ENCODE measurements around the gene RBM20.

Gene RBM20

DNA sequence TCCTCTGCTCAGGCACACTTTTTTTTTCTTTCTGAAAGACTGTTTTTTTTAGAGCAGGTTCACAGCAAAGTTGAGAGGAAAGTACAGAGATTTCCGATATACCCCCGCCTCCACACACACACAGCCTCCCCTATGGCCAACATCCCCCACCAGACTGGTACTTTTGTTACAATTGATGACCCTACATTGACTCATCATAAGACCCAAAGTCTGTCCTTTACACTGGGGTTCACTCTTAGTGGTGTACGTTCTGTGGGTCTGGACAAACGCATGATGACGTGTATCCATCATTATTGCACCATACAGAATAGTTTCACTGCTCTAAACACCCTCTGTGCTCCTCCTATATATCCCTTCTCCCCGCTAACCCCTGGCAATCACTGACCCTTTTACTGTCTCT lies 107.7 kb downstream of the RBM20 start:
- TF ChIP-seq, protein P1, sequence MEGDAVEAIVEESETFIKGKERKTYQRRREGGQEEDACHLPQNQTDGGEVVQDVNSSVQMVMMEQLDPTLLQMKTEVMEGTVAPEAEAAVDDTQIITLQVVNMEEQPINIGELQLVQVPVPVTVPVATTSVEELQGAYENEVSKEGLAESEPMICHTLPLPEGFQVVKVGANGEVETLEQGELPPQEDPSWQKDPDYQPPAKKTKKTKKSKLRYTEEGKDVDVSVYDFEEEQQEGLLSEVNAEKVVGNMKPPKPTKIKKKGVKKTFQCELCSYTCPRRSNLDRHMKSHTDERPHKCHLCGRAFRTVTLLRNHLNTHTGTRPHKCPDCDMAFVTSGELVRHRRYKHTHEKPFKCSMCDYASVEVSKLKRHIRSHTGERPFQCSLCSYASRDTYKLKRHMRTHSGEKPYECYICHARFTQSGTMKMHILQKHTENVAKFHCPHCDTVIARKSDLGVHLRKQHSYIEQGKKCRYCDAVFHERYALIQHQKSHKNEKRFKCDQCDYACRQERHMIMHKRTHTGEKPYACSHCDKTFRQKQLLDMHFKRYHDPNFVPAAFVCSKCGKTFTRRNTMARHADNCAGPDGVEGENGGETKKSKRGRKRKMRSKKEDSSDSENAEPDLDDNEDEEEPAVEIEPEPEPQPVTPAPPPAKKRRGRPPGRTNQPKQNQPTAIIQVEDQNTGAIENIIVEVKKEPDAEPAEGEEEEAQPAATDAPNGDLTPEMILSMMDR (conservative IDR thresholded peaks at IDR 0.05; ENCODE audit: low read depth, low read length) = no peak
- H3K4me3 ChIP-seq (ENCODE audit: low read length) = no peak overlapping the region
- no peak for DNase-seq (ENCODE audit: low read depth)

DNA sequence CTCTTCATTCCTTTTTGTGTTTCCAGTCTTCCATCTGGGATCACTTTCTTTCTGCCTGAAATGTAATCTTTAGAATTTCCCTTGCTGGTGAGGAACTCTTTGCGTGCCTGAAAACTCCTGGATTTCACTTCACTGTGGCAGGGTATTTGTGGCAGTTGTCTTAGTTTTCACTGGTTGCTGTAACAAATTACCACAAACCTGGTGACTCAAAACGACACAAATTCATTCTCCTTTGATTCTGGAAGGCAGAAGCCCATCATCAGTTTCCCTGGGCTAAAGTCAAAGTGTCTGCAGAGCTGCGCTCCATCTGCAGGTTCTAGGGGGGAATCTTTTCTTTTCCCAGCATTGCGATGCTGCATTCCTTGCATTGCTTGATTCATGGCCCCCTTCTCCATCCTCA lies 109.3 kb downstream of the RBM20 start:
- no peak overlapping the region for H3K4me3 ChIP-seq (ENCODE audit: low read length)
- TF ChIP-seq, protein P1 (conservative IDR thresholded peaks at IDR 0.05; ENCODE audit: low read depth, low read length) = no peak
- no peak for DNase-seq (ENCODE audit: low read depth)

DNA sequence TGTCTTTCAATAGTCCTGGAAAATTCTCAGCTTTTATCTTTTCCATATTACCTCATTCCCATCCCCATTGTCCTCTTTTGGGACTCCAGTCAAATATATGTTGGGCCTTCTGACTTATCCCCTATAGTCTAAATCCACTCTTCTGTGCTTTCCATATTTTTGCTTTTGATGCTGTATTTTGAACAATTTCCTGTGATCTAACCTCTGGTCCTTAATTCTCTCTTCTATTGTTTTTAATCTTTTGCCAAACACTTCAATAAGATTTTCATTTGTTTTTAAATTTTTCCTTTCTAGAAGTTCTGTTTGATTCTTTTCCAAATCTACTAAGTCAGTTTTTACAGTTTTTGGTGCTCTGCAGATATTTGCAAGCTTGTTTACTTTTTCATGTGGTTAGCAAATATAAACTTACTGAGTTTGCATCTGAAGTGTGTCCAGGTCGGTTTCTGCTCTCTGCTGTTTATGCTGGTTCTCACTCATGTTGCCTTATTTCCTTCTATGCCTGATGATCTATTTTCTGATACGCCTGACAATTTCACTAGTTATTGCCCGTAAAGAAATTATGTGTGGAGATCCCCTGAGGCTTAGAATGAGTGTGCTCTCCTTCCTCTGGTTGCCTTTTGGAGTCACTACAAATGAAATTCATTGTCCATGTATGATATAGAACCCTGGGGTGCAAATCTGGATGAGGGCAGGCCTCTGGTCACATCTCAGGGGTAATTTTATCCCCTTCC lies 110.4 kb downstream of the RBM20 start:
- TF ChIP-seq, protein P1 (conservative IDR thresholded peaks at IDR 0.05; ENCODE audit: low read depth, low read length) = no peak

DNA sequence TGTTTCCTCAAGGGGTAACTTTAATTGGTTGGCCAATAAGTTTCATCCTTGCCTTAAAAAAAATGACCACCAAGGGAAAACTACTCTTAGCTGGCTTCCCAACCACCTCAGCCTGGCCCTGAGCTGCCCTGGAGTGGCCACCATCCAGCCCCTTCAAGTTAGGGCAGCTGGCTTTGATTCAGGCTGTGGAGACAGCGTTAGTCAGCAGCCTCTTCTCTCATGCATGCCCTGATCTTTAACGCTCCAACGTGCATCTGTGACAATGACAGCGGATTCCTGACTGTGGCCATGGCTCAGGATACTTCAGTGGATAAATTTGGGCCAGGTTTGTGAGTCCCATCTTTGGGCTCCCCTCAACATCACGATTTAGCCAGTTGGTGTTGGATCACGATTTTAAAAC lies 111.6 kb downstream of the RBM20 start:
- no peak for DNase-seq (ENCODE audit: low read depth)
- TF ChIP-seq, protein P1 (conservative IDR thresholded peaks at IDR 0.05; ENCODE audit: low read depth, low read length) = no peak

More for the DNA sequence above, 110.4 kb downstream of the RBM20 start:
- no peak for DNase-seq (ENCODE audit: low read depth)
- no peak overlapping the region for H3K4me3 ChIP-seq (ENCODE audit: low read length)

DNA sequence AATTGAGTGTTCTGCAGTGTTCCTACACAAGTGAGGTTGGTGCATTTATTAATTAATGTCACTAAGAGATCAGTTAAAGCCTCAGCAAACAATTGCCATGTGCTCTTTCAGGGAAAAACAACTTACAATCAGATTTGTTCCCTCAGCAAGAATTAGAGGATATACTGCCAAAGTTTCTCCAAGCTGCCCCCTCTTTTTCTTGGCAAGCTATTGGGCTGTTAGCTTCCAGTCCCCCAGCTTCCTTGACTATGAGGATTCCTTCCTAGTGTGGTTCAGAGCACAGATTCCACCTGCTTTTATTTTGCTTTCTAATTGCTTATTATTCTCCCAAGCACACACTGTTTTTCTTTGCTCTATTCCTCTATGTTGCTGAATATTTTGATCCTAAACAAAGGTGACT lies 112.7 kb downstream of the RBM20 start:
- DNase-seq (ENCODE audit: low read depth) = no peak
- TF ChIP-seq, protein P1 (conservative IDR thresholded peaks at IDR 0.05; ENCODE audit: low read depth, low read length) = no peak
- no peak overlapping the region for H3K4me3 ChIP-seq (ENCODE audit: low read length)

More for the DNA sequence above, 111.6 kb downstream of the RBM20 start:
- no peak overlapping the region for H3K4me3 ChIP-seq (ENCODE audit: low read length)

DNA sequence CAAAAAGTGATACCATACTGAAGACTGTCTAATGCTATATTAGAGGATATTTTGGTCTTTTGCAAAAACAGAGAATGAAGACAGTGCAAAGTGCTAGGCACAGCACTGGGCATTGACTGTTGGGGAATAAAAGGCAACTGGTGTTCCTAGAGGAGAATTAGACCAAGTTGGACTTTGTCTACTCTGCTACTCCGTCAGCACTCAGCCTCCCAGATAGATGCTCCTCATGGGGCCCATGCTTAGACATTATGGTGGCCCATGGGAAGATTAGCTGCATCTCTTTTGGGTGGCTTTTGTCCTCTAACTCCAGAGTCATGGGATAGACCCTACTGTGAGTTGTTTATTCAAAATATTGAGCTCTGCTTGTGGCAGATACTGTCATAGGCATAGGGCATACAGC lies 113.5 kb downstream of the RBM20 start:
- DNase-seq (ENCODE audit: low read depth) = no peak
- H3K4me3 ChIP-seq (ENCODE audit: low read length) = no peak overlapping the region
- TF ChIP-seq, protein P1 (conservative IDR thresholded peaks at IDR 0.05; ENCODE audit: low read depth, low read length) = no peak

DNA sequence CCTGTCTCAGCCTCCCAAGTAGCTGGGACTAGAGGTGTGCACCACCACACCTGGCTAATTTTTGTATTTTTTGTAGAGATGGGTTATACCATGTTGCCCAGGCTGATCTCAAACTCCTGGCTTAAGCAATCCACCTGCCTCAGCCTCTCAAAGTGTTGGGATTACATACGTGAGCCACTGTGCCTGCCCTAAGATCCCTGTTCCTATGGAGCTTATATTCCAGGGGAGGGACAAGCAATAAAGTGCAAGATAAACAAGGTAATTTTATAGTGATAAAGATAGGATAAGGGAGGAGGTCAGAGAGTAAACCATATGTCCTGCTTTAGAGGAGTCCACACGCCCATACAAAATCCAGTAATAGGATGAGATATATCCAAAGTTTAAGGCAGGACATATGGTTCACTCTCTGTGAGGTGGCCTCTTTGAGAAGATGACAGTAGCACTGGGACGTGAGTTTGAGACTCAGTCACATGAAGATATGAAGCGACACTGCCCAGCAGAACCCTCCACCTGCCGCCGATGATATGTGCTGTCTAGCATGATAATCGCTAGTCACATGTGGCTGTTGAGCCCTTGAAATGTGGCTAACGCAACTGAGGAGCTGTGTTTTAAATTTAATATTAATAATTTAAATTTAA lies 114.1 kb downstream of the RBM20 start:
- TF ChIP-seq, protein P1 (conservative IDR thresholded peaks at IDR 0.05; ENCODE audit: low read depth, low read length) = no peak
- no peak for DNase-seq (ENCODE audit: low read depth)
- H3K4me3 ChIP-seq (ENCODE audit: low read length) = no peak overlapping the region

All from retinal pigment epithelial cell (primary cell).